NCI-H748 (cell line): ENCODE results near the gene ARHGAP9.
"Not testable (repeated sequence)": the region's sequence is repeated elsewhere in the genome, so short reads cannot be mapped to it uniquely, and the experiment has no call there.

Source experiments
- DNase-seq: peaks from one replicate; lab custom pipeline; 2025; ENCODE audit not compliant: unreplicated experiment; lab: John Stamatoyannopoulos, UW

The ARHGAP9 gene

GRCh38 chr12:57495051-57495701, 15.5 kb upstream of the ARHGAP9 start:
- not testable (repeated sequence) for DNase-seq

GRCh38 chr12:57491393-57492280, 12.0 kb upstream of the ARHGAP9 start:
- no peak for DNase-seq

DNA sequence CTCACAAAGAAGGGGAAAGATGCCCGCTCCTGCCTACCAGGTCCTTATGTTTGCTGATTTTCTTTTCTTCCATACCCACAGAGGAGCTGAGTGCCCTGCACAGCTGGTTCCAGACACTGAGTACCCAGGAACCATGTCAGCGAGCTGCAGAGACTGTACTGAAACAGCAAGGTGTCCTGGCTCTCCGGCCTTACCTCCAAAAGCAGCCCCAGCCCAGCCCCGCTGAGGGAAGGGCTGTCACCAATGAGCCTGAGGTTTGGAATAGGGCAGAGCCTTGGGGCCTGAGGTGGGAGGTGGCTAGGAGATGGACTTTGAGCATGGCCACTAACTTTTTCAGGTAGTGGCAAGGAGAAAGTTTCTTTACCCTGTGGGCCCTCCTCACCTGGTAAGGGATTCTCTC, 10.5 kb upstream of the ARHGAP9 start:
- no peak for DNase-seq

DNA sequence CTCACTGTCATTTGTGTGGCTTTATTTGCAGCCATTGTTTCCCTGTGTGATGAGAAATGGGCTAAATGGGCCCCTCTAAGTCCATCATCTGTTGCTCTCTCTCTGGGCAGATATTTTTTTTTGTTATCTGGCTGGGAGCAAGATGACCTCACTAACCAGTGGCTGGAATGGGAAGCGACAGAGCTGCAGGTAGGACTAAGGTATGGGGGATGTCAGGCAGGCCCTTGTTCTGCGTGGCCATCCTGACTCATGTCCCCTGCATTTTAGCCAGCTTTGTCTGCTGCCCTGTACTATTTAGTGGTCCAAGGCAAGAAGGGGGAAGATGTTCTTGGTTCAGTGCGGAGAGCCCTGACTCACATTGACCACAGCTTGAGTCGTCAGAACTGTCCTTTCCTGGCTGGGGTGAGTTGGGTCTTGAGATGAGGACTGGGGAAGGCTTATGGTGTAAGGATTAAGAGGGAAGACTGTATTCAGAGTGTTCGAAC, 9.5 kb upstream of the ARHGAP9 start:
- no peak for DNase-seq

GRCh38 chr12:57488402-57489156, 8.9 kb upstream of the ARHGAP9 start:
- no peak for DNase-seq

DNA sequence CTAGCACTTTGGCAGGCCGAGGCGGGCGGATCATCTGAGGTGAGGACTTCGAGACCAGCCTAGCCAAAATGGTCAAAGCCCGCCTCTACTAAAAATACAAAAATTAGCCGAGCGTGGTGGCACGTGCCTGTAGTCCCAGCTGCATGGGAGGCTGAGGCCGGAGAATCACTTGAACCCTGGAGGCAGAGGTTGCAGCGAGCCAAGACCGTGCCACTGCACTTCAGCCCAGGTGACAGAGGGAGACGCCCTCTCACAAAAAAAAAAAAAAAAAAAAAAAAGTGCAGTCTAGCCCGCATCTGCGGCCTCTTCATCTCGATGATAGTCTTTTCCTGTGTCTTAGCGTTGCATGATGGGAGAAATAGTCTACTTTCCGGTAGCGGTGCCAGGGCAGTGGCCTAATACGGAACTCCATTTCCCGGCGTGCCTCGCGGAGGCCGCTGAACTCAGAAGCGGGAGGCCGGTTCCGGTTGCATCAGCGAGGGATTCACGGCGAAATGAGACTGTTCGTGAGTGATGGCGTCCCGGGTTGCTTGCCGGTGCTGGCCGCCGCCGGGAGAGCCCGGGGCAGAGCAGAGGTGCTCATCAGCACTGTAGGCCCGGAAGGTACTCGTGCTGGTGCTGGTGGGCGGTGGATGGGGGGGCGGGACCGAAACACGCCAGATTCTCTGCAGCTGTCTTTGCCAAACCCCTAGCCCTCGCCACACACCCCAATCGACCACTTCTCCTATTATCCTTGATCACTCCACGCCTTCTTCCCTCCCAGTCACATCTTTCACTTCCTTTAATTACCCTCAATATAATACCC, 8.1 kb upstream of the ARHGAP9 start, which contains the start of gene MARS1:
MARS1 (plus strand) TSS at position 472 of the 805 bp plus-strand sequence; CDS start at position 495, 23 bp downstream.
- peak; percentile 98 for DNase-seq

DNA sequence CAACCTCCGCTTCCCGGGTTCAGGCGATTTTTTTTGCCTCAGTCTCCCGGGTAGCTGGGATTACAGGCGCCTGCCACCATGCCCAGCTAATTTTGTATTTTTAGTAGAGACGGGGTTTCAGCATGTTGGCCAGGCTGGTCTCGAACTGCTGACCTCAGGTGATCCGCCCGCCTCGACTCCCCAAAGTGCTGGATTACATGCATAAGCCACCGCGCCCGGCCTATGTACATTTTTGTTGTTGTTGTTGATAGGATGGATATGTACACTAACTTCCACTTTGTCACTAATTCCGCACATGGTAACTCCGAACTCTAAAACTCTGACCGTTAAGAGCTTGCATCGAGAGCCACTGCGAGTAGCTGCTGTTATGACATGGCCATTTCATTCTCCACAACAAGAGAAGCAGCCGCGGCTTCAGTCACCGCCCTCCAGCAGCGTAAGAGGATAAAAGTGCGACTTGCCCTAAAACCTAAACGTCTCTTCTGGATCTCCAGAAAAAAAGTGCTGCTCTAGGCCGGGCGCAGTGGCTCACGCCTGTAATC, 7.5 kb upstream of the ARHGAP9 start:
- no peak for DNase-seq

GRCh38 chr12:57485695-57486094, 6.0 kb upstream of the ARHGAP9 start:
- no peak for DNase-seq

GRCh38 chr12:57483466-57483865, 3.8 kb upstream of the ARHGAP9 start:
- no peak for DNase-seq

GRCh38 chr12:57481671-57482070, 2.0 kb upstream of the ARHGAP9 start:
- DNase-seq, result no peak

- DNase-seq, result no peak
These were observed 657 bp downstream of the ARHGAP9 start for GRCh38 chr12:57479043-57479375.

DNA sequence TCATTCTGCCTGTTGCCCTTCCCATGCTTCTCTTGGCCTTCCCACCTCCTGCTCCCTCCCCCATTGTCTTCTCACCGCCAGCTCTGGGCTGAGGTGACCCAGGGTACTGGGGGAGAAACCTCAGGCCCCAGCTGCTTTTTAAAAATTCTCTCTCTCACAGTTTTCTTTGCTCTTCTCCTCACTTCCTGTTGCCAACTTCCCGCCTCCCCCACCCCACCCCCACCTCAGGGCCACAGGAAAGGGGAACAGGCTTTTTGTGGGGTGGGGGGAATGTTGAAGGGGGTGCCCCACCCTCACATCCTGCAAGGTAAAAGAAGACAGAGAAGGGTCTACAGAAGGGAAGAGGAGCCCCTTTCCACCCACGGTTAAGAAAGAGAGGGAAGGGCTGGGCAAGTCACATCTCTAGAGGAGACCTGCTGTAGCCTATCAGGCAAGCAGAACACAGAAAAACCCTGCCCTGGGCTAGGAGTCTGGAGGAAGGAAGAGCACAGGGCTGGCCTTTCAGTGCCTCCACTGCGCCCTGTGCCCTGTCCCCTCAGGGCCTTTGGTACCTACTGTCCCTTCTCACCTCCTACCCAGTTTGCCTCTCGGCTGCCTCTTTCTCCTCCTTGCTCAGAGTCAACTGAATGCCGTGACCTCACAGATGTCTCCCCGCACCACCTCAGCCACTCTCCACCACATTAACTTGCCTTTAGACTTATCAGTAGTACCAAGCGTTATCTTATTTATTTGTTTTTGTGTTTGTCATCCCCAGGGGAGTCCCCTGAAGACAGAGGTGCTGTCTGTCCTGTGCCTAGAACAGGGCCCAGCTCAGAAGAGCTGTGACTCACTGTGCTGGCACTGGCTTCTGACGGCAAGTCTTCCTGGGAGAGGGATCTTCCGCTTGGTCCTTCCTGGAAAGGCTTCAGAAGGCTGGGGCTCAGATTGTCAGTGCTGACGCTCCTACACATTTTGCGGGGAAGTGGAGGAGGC, 1.7 kb downstream of the ARHGAP9 start:
- no peak for DNase-seq

GRCh38 chr12:57476993-57477709, 2.5 kb downstream of the ARHGAP9 start:
- no peak for DNase-seq

DNA sequence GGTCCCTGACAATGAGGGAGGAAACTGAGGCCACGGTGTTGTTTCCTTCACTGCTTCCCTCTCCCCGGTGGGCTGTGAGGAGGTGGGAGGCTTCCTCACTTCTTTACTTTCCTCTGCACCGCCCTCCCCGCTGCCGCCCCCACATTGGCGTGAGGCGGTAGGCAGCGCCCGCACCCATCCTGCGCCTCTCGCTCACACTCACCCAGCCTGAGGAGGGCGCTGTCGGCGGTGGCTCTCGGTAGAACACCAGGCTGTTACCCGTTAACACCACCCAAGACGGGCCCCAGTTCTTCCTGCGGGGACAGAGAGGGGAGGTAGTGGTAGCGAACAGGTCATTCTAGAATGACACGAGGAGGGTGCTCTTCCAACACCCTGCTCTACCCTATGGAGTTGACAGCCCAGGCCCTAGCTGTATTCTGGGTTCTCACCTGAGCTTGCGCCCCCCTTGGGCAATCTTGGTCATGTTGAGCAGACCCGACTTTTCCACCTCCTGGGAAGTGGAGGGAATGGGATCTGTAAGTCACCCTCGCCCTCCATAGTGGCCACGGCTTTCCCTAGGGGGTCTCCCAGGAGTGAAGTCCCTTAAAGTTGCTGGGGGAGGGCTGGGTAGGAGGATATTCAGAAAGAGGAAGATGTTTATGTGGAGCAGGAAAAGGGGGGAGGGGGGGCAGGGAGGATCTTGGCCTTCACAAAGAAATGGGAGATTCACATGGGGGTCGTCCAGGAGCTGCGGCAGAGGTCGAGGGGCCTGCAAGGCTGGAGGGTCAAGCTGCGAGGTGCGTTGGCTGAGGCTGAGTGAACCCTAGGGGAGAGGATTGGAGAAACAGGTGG, 3.3 kb downstream of the ARHGAP9 start:
- peak; percentile 31 for DNase-seq

GRCh38 chr12:57475271-57476161, 4.2 kb downstream of the ARHGAP9 start:
- DNase-seq, result peak; percentile 39

DNA sequence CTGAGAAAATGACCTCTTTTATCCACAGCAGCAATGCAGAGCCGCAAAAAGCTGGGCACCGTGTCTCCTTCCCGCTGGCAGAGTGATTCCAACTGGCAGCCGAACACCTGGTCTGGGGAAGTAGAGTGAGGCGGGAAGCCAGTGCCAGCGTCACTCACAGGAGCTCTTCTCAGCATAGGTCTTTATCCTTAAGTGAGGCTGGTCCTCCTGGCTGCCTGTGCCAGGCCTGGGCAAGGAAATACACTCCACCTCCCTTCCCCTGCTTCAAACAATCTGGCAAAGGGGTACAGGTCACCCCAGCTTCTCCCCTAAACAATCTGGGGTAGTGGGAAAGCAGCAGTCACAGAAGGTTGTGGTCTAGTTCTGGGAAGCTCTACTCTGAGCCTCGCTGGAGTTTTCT, 4.8 kb downstream of the ARHGAP9 start:
- DNase-seq, result no peak

DNA sequence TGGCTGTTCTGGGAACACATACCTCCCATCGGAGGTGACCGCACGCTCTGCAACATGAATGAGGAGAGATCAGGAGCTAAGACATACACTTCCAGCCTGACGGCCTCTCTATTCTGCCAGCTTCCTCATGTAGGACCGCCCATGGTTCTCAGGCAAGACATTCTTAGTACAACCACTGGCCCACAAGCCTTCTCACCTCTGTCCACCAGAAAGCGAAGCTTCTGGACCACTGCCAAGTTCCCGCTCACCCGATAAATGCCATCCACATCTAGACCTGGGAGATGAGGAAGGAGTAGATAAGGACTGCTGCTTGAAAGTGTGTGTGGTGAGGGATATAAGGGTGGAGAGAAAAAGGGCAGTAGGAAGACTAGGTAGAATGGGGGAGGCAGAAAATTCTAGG, 5.2 kb downstream of the ARHGAP9 start:
- peak; percentile 11 for DNase-seq
